Measurements from ENCODE around the gene CRACR2B.

- TF ChIP-seq, protein P1, sequence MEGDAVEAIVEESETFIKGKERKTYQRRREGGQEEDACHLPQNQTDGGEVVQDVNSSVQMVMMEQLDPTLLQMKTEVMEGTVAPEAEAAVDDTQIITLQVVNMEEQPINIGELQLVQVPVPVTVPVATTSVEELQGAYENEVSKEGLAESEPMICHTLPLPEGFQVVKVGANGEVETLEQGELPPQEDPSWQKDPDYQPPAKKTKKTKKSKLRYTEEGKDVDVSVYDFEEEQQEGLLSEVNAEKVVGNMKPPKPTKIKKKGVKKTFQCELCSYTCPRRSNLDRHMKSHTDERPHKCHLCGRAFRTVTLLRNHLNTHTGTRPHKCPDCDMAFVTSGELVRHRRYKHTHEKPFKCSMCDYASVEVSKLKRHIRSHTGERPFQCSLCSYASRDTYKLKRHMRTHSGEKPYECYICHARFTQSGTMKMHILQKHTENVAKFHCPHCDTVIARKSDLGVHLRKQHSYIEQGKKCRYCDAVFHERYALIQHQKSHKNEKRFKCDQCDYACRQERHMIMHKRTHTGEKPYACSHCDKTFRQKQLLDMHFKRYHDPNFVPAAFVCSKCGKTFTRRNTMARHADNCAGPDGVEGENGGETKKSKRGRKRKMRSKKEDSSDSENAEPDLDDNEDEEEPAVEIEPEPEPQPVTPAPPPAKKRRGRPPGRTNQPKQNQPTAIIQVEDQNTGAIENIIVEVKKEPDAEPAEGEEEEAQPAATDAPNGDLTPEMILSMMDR (IDR thresholded peaks at IDR 0.05): no peak
- TF ChIP-seq POLR2A (IDR thresholded peaks at IDR 0.05): no peak
These were observed 10.9 kb downstream of the CRACR2B start for GRCh38 chr11:838441-839279.

Data from uterus (tissue), 2 donors.